Islet of Langerhans (tissue), 1 donor: Measurements from ENCODE around the gene PIEZO2.

Source experiments
- FAIRE-seq: peaks from one replicate; lab custom pipeline; 2011; peaks lifted over from hg19 to GRCh38; lab: Jason Lieb, UNC

The PIEZO2 gene

DNA sequence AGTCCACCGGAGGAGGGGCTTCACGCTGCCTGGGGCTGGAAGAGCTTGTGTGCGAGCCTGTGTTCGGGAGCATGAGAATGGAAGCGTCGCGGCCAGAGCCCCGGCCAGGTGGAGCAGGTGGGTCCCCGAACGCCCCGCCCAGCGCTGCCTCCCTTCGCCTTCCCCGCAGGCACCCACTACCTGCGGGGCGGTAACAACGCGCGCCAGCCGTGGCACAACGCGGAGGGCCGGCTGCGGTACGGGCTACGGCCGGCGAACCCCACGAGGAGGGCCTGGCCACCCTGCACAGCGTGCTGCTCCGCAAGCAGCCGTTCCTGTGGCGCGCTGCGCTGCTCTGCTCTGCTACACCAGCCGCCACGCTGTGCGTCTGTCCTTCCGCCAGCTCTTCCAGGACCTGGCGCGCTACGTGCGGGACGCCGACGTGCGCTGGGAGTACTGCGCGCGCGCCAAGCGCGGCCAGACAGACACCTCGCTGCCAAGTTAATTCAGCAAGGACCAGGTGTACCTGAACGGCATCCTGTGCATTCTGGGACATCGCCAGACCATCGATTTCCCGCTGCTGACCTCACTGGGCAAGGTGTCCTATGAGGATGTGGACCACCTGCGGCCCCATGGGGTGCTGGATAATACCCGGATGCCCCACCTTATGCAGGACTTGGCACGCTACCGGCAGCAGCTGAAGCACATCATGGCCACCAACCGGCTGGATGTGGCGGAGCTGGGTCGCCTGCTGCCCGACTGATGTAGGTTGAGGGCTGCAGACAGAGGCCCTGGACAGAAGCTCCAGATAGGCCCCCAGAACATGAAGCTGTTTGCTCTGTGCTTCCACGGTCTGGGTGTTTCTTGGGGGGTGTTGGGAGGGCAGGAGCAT is 422.9 kb downstream of the PIEZO2 start:
- no peak for FAIRE-seq

GRCh38 chr18:10724666-10725065 is 424.7 kb downstream of the PIEZO2 start:
- FAIRE-seq, result no peak

DNA sequence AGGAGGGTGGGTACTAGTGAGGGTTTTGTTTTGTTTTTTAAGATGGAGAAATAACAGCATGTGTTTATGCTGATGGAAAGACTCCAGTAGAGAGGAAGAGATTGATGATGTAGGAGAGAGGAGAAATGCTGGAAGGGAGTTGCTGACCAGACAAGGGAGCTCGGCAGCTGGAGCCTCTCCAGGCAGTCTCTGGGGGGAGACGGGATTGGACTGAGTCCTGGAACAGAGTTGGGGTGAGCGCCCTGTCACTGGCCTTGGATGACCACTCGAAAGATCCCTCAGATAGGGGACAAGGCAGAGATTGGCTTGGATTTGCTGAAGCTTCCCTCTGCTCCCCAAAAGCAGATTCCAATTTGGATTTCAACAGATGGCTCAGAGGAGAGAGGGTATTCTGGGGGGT is 425.9 kb downstream of the PIEZO2 start:
- FAIRE-seq, result no peak

DNA sequence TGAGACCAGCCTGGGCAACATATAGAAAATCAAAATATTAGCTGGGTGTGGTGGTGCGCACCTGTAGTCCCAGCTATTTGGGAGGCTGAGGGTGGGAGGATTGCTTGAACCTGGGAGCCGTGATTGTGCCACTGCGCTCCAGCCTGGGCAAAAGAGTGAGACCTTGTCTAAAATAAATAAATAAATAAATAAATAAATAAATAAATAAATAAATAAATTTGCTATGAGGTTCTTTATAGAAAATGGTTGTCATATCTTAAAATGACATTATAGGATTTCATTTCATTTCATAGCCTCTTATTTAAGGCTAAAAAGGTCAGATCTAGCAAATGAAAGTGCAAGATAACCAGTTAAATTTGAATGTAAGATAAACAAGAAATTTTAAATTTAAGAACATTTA is 430.6 kb downstream of the PIEZO2 start:
- no peak for FAIRE-seq

DNA sequence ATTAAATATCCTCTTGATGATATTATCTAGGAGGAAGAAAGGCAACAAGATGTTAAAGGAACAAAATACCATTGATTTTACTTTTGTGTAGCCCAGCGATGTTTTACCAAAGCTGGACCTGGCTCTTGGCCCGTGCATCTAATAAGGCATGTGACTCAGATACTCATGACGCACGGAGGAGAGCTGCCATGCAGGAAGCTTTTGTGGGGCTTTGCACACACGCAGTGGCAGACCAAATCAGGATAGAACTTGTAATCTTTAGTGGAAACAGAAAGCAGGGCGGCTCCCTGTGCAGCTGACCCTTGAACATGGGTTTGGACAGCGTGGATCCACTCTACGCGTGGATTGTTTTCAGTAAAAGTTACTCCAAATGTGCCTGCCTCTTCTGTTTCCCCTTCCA is 433.6 kb downstream of the PIEZO2 start:
- no peak for FAIRE-seq

DNA sequence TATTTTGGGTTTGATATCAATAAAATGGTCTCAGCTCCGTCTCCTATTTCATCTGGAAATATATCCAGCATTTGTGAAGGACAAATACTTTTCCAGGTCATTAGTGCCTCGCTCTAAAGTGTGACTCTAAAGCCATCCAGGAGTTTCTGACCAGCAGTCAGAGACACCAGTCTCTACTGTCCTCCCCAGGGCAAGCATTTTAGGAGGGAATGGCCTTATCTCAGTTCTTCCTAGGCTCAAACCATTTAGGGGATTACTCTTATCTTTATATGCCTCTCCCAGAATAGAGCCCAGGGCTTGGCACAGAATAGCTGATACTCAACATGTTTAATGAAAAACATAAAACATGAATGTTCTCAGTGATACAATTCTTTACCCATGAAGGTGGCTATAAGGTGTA is 436.0 kb downstream of the PIEZO2 start:
- no peak for FAIRE-seq

GRCh38 chr18:10707294-10707693 is 442.1 kb downstream of the PIEZO2 start:
- FAIRE-seq, result no peak

GRCh38 chr18:10705786-10706185 is 443.6 kb downstream of the PIEZO2 start:
- FAIRE-seq, result no peak

GRCh38 chr18:10705291-10705690 is 444.1 kb downstream of the PIEZO2 start:
- FAIRE-seq, result no peak

DNA sequence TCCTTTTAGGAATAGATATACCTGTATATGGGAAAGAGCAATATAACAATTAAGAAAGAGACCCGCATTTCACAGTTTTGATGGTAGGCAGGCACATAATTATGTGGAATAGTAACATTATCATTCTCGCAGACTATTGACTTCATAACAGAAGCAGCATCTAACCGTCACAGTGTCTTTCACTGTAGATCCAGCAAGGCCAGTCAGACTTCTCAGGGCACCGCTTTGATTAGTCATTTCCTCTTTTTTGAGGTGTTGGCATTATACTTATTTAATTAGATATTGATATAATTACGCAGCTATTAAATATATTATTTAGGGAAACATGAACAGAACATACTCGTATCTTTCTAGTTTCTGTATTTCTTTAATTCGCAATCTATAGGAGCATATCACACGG is 447.2 kb downstream of the PIEZO2 start:
- no peak for FAIRE-seq

DNA sequence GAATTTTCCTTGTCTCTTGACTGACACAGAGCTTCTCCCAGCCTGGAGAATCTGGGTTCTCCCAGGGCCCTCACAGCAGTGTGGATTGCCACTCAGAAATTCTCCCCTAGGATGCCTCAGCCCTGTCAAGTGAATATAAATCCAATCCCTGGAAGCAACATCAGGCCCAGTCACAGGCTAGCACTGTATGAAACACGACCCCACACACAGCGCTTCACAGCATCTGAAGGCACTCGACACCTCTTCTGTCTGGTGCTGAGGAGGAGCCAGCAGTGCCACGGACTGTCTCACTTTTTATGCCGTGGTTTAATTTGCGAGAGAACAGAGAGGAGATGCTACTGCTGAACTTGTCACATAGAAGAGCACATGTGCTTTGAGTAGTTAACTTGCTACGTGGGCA is 459.0 kb downstream of the PIEZO2 start:
- FAIRE-seq, result no peak

DNA sequence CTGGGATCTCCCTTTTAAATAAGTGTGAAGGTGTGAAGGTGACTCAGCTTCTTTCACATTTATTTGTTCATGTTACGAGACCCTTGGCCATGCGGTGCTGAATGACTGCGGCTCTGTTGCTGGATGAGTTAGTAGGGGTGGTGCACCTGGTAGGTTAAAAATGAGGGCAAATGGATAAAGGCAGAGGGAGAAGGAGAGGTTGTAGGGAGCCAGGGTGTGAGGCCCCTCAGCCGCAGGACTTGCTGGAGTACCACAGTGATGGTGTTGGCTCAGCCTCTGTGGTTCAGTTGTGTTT is 459.4 kb downstream of the PIEZO2 start:
- no peak for FAIRE-seq

DNA sequence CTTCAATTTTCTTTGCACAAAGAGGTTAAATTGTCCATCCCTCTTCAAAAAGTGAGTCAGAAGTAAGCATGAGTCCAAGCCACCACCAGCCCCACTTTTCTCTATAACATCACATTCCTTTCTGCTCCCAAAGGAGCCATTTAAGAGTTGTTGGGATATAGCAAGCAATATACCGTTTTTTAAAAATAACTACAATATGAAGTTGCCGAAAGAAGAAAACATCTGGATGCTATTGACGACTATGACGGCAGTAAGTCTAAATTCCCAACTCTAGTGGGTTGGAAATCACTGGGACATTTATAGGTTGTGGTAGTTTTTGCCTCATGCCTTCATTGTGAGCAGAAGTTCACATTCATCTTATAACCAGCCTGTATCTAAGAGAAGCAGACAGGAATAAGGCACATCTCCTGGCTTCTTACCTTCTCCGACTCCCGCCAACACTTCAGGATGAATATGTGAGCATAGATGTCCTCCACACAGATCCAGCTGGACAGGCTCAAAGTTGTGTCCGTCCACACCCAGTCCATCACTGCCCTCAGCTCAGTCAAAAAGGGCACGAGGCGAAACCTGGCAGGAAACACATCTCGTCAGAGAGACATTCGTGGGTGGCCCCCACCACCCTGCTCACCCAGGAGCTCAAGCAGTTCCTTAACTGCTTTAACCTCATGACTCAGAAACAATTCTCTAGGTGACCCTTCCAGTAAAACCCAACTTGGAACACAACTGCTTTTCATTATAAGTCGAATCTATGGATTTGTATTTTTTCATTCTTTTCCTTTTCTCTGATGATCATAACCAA is 459.9 kb downstream of the PIEZO2 start:
- FAIRE-seq, result no peak

- FAIRE-seq, result no peak
Measured at GRCh38 chr18:10688766-10689165, 460.6 kb downstream of the PIEZO2 start.

DNA sequence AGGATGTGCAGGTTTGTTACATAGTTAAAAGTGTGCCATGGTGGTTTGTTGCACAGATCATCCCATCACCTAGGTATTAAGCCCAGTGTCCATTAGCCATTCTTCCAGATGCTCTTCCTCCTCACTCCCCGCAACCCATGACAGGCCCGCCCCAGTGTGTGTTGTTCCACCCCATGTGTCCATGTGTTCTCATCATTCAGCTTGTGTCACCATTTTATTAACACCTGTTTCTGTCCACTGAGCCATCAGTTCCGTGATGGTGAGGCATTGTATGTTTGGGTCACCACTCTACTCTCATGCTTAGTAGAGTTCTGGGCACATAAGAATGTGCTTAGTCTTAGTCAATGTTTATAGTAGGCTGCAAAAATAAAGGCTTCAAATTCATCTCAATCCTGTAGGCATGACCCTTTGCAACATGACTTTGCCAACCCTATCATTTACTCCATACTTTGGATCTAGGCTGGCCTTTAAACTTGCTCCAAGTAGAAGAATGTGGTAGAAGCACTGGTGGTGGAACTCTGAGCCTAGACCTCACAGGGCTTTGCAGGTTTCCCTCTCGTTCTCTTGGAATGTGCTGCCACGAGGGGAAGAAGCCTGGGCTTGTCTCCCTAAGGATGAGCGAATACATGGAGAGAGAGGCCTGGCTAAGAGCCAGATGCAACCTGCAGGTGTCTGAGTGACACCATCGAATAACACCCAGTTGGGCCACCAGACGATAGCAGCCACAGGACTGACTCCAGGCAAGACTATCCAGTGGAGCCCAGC is 462.0 kb downstream of the PIEZO2 start:
- FAIRE-seq, result no peak

DNA sequence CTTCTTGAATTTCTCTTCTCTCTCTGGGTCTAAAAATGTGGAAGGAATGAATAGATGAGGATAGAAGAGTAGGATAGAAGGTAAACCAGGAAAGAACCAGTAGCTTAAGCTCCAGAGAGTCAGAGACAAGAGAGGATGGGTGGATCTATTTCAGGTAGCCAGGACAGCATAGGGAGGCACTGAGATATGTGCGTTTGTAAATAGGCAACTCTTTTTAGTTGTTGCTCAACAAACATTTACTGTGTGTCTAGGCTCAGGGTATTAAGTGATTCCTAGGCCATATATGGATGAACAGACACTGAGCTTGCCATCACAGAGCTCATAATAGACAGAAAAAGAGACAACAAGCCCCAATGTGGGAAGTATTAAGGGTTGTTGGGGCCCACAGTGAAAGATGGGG is 463.1 kb downstream of the PIEZO2 start:
- no peak for FAIRE-seq

- no peak for FAIRE-seq
Measured at GRCh38 chr18:10685484-10685883, 463.9 kb downstream of the PIEZO2 start.

- no peak for FAIRE-seq
Measured at GRCh38 chr18:10682368-10682714, 467.0 kb downstream of the PIEZO2 start.

DNA sequence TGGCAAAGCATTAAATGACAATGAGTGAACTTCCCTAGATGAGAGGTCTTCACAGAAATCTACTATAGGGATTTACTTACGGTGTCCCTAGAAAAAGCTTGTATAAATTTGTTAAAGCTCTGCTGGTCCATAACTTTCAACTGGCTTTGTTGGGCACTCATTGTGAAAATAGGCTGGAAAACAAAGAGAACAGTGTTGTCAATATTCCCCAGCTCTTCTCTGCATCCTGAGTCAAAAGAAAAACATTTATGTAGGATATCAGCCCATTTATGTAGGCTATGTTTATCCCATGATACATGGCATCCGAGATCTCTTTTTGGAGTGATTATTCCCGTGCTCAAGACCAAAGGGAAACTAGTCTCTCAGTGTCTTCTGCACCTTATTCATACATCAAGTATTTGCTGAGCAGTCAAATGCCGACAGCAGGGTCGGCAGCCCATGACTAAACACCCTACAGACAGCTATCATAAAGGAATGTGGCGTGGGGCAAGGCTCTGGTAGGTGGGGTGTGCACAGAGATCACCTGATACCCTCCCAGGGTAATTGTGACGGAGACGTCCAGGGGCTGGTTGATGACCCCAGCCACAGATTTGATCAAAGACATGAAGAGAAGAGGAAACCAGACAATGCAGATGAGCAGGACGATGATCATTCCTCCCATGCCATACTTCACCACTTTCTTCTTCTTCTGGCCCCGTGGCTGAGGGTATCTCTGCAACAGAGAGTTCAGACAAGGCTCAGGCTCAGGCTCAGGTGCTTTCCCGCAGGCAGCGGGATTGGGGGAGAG is 467.6 kb downstream of the PIEZO2 start:
- no peak for FAIRE-seq

- FAIRE-seq, result no peak
Measured at GRCh38 chr18:10680271-10680596, 469.1 kb downstream of the PIEZO2 start.

GRCh38 chr18:10679557-10680270 is 469.7 kb downstream of the PIEZO2 start:
- FAIRE-seq, result no peak

DNA sequence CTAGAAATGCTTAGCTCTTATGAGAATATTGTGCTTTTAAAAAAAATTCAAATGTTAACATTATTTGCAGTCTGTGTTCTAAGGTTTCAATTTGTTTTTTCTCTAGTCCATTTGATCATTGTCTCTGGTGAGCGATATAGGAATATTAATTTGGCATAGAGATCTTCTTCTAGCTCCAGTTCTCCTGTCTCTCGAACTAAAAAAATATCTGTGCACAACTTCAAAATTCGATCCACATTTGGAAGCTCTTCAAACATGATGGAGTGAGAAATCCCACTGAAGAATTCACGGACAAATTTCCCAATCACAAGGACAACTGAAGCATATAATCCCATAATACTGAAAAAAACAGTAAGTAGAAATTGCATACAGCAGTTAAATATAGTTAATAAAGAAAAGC is 477.9 kb downstream of the PIEZO2 start:
- no peak for FAIRE-seq
